IgD-negative memory B cell (primary cell): Measurements from ENCODE around the gene TMEM63A. TPM values are rescaled to one million over a fixed set of nuclear protein-coding genes. Genes with fewer than 3 reads are reported as not detected.
"Not testable (repeated sequence)": the region's sequence is repeated elsewhere in the genome, so short reads cannot be mapped to it uniquely, and the experiment has no call there.

ENCODE experiments used
- H3K27ac Mint-ChIP-seq, 3 donors: one replicate each; pipeline ENCODE4 v1.8.0; 2020 to 2022; ENCODE audit warnings: mild to moderate bottlenecking in 3 of 3, mixed read lengths in 3 of 3, moderate library complexity in 1 of 3
- H3K27me3 Mint-ChIP-seq: one replicate; pipeline ENCODE4 v1.8.0; 2021; ENCODE audit warnings: mixed read lengths
- H3K36me3 Mint-ChIP-seq: one replicate; pipeline ENCODE4 v1.8.0; 2020; ENCODE audit warnings: mild to moderate bottlenecking, mixed read lengths
- H3K4me1 Mint-ChIP-seq, 3 donors: one replicate each; pipeline ENCODE4 v1.8.0; 2020 to 2022; ENCODE audit warnings: mixed read lengths in 3 of 3, mild to moderate bottlenecking in 1 of 3
- H3K4me3 Mint-ChIP-seq, 4 donors: one replicate each; pipeline ENCODE4 v1.8.0; 2020 to 2022; ENCODE audit warnings: mild to moderate bottlenecking in 4 of 4, mixed read lengths in 4 of 4, moderate library complexity in 3 of 4
- H3K9me3 Mint-ChIP-seq, 3 donors: one replicate each; pipeline ENCODE4 v1.8.0; 2020 to 2021; ENCODE audit warnings: mixed read lengths in 3 of 3, mild to moderate bottlenecking in 1 of 3
- polyA plus RNA-seq: library from polyadenylated mRNA; unstranded; fragments of 300-500 nt; fragmentation: Illumina TruSeq; gene quantifications from one replicate; pipeline ENCODE4 v1.2.3, GENCODE V29; 2021

Gene TMEM63A
- polyA plus RNA-seq, 1 donor from 2014 or later: 32.1 TPM

DNA sequence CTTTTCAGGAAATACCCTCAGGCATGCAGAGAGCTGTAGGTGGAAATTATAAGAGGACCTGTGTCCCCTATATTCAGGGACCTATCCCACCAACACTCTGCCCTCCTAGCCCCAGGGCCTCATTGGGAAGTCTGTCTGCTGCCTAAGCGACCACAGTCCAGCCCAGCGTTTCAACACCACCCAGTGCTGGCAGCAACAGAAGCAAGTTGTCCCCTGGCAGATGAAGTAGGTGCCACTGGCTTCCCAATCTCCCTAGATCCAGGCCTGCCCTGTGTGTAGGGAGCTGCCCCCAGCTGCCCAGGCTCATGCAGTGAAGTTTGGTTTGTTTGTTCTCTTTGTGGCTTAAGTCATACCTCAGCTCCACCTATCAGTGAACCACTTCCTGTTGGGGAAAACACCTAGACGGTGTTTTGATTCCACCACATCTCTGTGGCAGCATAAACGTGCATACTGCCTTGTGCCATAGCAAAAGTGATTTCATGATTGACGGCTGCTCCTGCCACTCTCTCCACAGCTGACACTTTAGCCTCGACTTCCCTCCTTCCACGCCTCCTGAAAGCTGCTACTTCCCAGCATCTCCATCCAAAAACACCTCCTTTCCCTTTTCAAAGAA is 14.9 kb upstream of the TMEM63A start:
- Mint-ChIP-seq H3K4me1 (peaks cover 28 to 32% (median 28%) of the 10 kb centered on the region in 3 donors), H3K9me3 (no peaks in the 10 kb centered on the region), H3K36me3 (no peaks in the 10 kb centered on the region), H3K4me3 (peak overlapping the region; percentile 11 to 84 (median 58)), H3K27me3 (peaks cover 3% of the 10 kb centered on the region), H3K27ac (peak overlapping the region; percentile 71 to 97 (median 97))

GRCh38 chr1:225896494-225896893 is 14.3 kb upstream of the TMEM63A start:
- H3K27me3 Mint-ChIP-seq: peaks cover 3% of the 10 kb centered on the region
- peak overlapping the region in 3 of 4 donors; percentile 11 to 84 (median 69) for H3K4me3 Mint-ChIP-seq
- peak overlapping the region; percentile 71 to 97 (median 97) for H3K27ac Mint-ChIP-seq
- no peaks in the 10 kb centered on the region for H3K9me3 Mint-ChIP-seq
- peaks cover 28 to 34% (median 28%) of the 10 kb centered on the region in 3 donors for H3K4me1 Mint-ChIP-seq
- no peaks in the 10 kb centered on the region for H3K36me3 Mint-ChIP-seq

DNA sequence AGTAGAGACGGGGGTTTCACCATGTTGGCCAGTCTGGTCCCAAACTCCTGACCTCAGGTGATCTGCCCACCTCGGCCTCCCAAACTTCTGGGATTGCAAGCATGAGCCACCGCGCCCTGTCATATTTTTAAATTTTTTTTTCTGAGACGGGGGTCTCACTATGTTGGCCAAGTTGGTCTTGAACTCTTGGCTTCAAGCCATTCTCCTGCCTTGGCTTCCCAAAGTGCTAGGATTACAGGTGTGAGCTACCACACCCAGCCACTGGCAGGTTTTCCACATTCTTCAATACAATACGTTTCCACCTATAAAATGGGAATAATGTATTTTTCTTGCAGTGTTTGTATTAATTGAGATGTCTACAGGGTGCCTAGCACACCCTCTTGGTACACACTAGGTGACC is 10.1 kb upstream of the TMEM63A start:
- Mint-ChIP-seq H3K4me1 (peaks cover 10 to 20% (median 11%) of the 10 kb centered on the region in 3 donors), H3K4me3 (no peak overlapping the region), H3K27ac (peak overlapping the region in 1 of 3 donors; percentile 20), H3K9me3 (no peaks in the 10 kb centered on the region), H3K36me3 (no peaks in the 10 kb centered on the region), H3K27me3 (peaks cover 3% of the 10 kb centered on the region)

GRCh38 chr1:225891229-225891972 is 9.2 kb upstream of the TMEM63A start:
- H3K9me3 Mint-ChIP-seq: no peaks in the 10 kb centered on the region
- peaks cover 3% of the 10 kb centered on the region for H3K27me3 Mint-ChIP-seq
- H3K4me3 Mint-ChIP-seq: no peak overlapping the region
- H3K36me3 Mint-ChIP-seq: no peaks in the 10 kb centered on the region
- H3K4me1 Mint-ChIP-seq: peaks cover 1 to 11% (median 2%) of the 10 kb centered on the region in 3 donors
- H3K27ac Mint-ChIP-seq: peak overlapping the region; percentile 16 to 53 (median 20)

GRCh38 chr1:225890346-225891228 is 8.4 kb upstream of the TMEM63A start:
- H3K9me3 Mint-ChIP-seq: no peaks in the 10 kb centered on the region
- peaks cover 0 to 9% (median 0%) of the 10 kb centered on the region in 3 donors for H3K4me1 Mint-ChIP-seq
- peaks cover 3% of the 10 kb centered on the region for H3K27me3 Mint-ChIP-seq
- no peaks in the 10 kb centered on the region for H3K36me3 Mint-ChIP-seq
- H3K4me3 Mint-ChIP-seq: no peak overlapping the region
- peak overlapping the region in 1 of 3 donors; percentile 16 for H3K27ac Mint-ChIP-seq

- Mint-ChIP-seq H3K27me3 (peaks cover 3% of the 10 kb centered on the region), H3K27ac (no peak overlapping the region), H3K36me3 (no peaks in the 10 kb centered on the region), H3K4me1 (peaks cover 0 to 9% (median 0%) of the 10 kb centered on the region in 3 donors), H3K9me3 (no peaks in the 10 kb centered on the region), H3K4me3 (no peak overlapping the region)
Observed at GRCh38 chr1:225889743-225890142, 7.6 kb upstream of the TMEM63A start.

DNA sequence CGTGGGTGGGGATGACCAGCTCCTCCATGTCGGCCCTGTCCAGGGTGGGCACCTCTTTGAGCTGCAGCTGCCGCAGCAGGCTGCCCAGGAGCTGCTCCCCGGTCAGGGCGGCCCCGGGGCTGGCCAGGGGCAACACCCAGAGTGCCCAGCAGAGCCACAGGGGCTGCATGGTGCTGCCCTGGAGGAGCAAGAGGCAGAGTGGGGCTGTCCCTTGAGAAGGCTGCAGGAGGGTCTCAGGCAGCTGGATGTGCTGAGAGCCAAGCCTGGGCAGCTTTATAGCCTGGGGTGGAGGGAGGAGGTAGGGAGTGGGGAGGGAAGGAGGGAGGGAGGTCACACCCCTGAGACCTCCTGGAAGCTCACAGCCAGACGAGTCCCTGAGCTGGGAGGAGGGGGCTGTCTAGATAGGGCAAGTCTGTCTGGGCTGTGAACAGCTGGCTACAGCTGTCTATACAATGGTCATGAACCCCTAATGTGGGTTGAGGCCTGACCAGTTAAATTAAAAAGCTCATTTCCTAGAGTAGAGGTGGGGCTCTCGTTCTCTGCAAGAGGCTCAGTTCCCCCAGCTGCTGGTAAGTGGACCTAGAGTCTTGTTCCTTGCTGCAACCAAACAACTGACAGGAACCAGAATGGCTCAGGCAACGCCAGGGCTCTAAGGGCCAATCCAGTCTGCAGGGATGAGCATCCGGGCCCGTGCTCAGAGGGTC is 6.9 kb upstream of the TMEM63A start, which contains the start of gene LEFTY1:
TSS of gene LEFTY1 (minus strand) at position 249 of the 704 bp plus-strand sequence. CDS start at position 169, 80 bp downstream.
- Mint-ChIP-seq H3K4me3 (no peak within 1 kb of the TSS), H3K27me3 (peaks cover 3% of the 10 kb centered on the region), H3K4me1 (peaks cover 0 to 9% (median 0%) of the 10 kb centered on the region in 3 donors), H3K9me3 (no peaks in the 10 kb centered on the region), H3K36me3 (no peaks in the 10 kb centered on the region), H3K27ac (peak within 1 kb of the TSS in 1 of 3 donors; percentile 71)

GRCh38 chr1:225888289-225888897 is 6.2 kb upstream of the TMEM63A start:
- peaks cover 3% of the 10 kb centered on the region for H3K27me3 Mint-ChIP-seq
- H3K36me3 Mint-ChIP-seq: no peaks in the 10 kb centered on the region
- H3K4me3 Mint-ChIP-seq: no peak overlapping the region
- peaks cover 0 to 12% (median 1%) of the 10 kb centered on the region in 3 donors for H3K4me1 Mint-ChIP-seq
- H3K27ac Mint-ChIP-seq: peak overlapping the region in 1 of 3 donors; percentile 71
- no peaks in the 10 kb centered on the region for H3K9me3 Mint-ChIP-seq

GRCh38 chr1:225887554-225888288 is 5.5 kb upstream of the TMEM63A start:
- Mint-ChIP-seq H3K27ac (peak overlapping the region in 1 of 3 donors; percentile 71), H3K4me3 (peak overlapping the region in 1 of 4 donors; percentile 69), H3K4me1 (peaks cover 0 to 14% (median 3%) of the 10 kb centered on the region in 3 donors)
- not testable (repeated sequence) for H3K36me3 Mint-ChIP-seq, H3K9me3 Mint-ChIP-seq, H3K27me3 Mint-ChIP-seq

GRCh38 chr1:225887030-225887314 is 4.8 kb upstream of the TMEM63A start:
- Mint-ChIP-seq H3K27me3 (peaks cover 3% of the 10 kb centered on the region), H3K27ac (no peak overlapping the region), H3K4me1 (peaks cover 0 to 14% (median 3%) of the 10 kb centered on the region in 3 donors), H3K4me3 (peak overlapping the region in 1 of 4 donors; percentile 69), H3K9me3 (no peaks in the 10 kb centered on the region), H3K36me3 (no peaks in the 10 kb centered on the region)

GRCh38 chr1:225886159-225887029 is 4.2 kb upstream of the TMEM63A start:
- peak overlapping the region in 1 of 4 donors; percentile 69 for H3K4me3 Mint-ChIP-seq
- no peak overlapping the region for H3K27ac Mint-ChIP-seq
- H3K9me3 Mint-ChIP-seq: no peaks in the 10 kb centered on the region
- H3K4me1 Mint-ChIP-seq: peaks cover 0 to 12% (median 5%) of the 10 kb centered on the region in 3 donors
- no peaks in the 10 kb centered on the region for H3K36me3 Mint-ChIP-seq
- H3K27me3 Mint-ChIP-seq: peaks cover 3% of the 10 kb centered on the region

- H3K27me3 Mint-ChIP-seq: peaks cover 3% of the 10 kb centered on the region
- H3K4me1 Mint-ChIP-seq: peaks cover 8 to 19% (median 15%) of the 10 kb centered on the region in 3 donors
- H3K36me3 Mint-ChIP-seq: no peaks in the 10 kb centered on the region
- H3K4me3 Mint-ChIP-seq: peak overlapping the region in 1 of 4 donors; percentile 53
- H3K27ac Mint-ChIP-seq: no peak overlapping the region
- H3K9me3 Mint-ChIP-seq: no peaks in the 10 kb centered on the region
Observed at GRCh38 chr1:225885336-225885735, 3.2 kb upstream of the TMEM63A start.
